MG63 (cell line): ENCODE results near the gene ATP2A3. TPM values are rescaled to one million over a fixed set of nuclear protein-coding genes. Genes with fewer than 3 reads are reported as not detected.

ENCODE experiments used
- DNase-seq: peaks from one replicate; pipeline ENCODE4 v3.0.0-alpha.2; 2020
- H3K27me3 ChIP-seq: fragments of 250-450 bp; sonication (Bioruptor Pico); 2 replicates; pipeline ENCODE4 v1.5.1; 2020; ENCODE audit warnings: mild to moderate bottlenecking, moderate library complexity
- H3K36me3 ChIP-seq: fragments of 250-450 bp; sonication (Bioruptor Pico); 2 replicates; pipeline ENCODE4 v1.5.1; 2020; ENCODE audit warnings: mild to moderate bottlenecking, moderate library complexity
- H3K4me3 ChIP-seq: fragments of 250-450 bp; sonication (Bioruptor Pico); 2 replicates; pipeline ENCODE4 v1.5.1; 2020; ENCODE audit warnings: mild to moderate bottlenecking, moderate library complexity
- H3K9me3 ChIP-seq: fragments of 250-450 bp; sonication (Bioruptor Pico); 2 replicates; pipeline ENCODE4 v1.5.1; 2020; ENCODE audit warnings: mild to moderate bottlenecking, moderate library complexity
- total RNA-seq: library from RNA; depleted of rRNA; stranded (reverse); fragments of >200 nt; shearing (Covaris generic); gene quantifications from 2 replicates; pipeline ENCODE4 v1.2.3, GENCODE V29; 2014; ENCODE audit warnings: low replicate concordance

Gene ATP2A3
- total RNA-seq, 1 experiment from 2014 or later, result 1.2 TPM

DNA sequence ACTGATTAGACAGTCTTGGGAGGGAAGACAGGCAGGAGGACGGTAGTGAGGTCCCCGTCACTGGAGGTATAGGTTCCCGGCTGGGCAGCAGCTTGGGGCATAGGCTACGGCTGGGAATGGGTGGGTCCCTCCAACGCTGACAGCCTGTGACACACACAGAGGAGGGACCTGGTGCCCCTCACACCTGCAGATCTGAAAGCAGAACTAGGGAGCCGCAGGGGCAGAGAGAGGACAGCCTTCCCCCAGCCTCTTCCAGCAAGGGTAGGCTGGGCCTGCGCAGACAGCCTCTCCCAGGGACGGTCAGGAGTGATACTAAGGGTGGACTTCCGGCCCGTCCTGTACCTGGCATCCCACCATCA lies 49.9 kb downstream of the ATP2A3 start:
- no peak overlapping the region for H3K4me3 ChIP-seq
- no peaks in the 10 kb centered on the region for H3K9me3 ChIP-seq
- DNase-seq, result no peak
- no peaks in the 10 kb centered on the region for H3K27me3 ChIP-seq
- no peaks in the 10 kb centered on the region for H3K36me3 ChIP-seq

DNA sequence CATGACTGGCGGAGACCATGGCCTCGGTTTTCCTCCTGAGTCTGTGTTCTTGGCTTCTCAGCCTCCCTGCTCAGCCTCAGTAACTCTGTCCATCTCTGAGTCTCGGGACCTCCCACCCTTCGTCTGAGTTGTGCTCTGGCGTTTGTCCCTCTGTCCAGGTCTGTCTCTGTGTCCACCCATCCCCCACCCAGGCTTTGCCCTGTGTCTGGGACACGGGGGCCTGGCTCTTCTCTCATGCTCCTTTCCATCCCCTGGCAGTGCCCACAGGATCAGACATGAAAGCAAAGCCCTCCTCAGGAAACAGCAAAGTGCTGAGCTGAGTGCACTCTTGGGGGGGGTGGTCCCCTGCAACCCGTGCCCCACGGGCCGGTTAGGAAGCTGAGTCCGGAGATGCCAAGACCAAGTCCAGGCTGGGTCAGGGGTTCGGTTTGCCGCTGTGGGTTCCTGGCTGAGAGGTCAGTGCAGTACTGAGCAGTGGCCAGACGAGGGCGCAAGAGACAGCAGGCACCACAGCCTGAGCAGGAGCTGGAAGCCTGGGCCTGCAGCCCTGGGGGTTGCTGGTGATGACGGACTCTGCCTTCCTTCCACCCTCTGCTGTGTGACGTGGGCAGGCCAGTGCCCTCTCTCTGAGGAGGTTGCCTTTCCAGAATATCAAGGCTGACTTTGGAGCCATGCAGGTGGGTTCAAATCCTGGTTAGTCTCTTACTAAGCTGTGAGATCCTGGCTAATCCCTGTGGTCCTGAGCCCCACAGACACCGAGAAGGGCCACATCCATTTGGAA lies 50.5 kb downstream of the ATP2A3 start:
- peak; percentile 62 for DNase-seq
- Histone ChIP-seq H3K4me3 (no peak overlapping the region), H3K9me3 (no peaks in the 10 kb centered on the region), H3K27me3 (no peaks in the 10 kb centered on the region), H3K36me3 (no peaks in the 10 kb centered on the region)

DNA sequence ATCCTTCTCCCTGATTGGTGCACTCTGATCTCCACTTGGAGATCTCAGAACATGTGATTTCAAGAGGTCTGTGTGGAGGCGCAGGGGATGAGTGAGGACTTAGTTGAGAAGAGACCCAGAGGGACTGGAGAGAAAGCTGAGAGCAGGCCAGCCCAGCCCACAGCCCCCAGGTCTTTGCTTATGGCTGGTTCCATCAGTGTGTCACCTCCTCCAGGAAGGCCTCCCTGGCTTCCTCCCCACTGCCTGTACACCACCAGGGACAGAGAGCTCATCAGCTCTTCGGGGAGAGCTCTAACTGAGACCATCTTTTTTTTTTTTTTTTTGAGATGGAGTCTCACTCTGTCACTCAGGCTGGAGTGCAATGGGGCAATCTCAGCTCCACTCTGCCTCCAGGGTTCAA lies 51.4 kb downstream of the ATP2A3 start:
- Histone ChIP-seq H3K36me3 (no peaks in the 10 kb centered on the region), H3K9me3 (no peaks in the 10 kb centered on the region), H3K4me3 (no peak overlapping the region), H3K27me3 (no peaks in the 10 kb centered on the region)
- DNase-seq, result no peak

DNA sequence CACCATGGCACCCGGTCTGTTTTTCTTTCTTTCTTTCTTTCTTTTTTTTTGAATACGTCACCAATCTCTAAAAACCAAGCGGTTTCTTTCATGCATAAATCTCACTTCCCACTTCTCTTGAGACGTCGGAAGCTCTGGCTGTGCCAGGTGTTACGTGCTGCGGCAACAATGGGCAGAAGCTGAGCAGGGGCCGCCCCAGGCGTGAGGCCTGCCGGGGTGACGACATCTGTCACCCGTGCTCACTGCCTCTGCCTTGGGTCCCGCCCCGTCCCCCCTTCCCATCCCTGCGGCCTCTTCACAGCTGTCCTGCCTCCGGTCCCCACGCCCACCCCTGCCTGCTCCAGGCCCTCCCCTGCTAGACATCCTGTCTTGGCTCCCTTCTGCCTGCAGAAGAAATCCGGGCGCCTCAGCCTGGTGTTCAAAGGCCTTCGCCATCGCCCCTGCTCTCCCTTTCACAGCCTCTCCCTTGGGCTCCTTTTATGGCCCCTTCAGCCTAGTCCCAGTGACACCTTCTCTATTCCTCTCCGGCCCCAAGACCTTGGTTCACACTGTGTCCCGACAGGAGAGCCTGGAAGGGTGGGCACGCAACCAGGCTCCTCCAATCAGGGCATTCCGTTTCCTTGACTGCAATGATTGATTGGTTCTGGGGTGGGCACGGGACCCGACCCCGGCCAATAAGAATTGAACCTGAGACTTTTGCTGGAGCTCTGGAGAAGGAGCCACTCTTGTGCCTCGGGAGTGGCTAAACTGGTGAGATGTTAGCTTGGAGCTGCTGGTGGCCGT lies 52.8 kb downstream of the ATP2A3 start:
- DNase-seq, result no peak
- no peaks in the 10 kb centered on the region for H3K9me3 ChIP-seq
- no peaks in the 10 kb centered on the region for H3K27me3 ChIP-seq
- H3K36me3 ChIP-seq, result no peaks in the 10 kb centered on the region
- H3K4me3 ChIP-seq, result no peak overlapping the region

DNA sequence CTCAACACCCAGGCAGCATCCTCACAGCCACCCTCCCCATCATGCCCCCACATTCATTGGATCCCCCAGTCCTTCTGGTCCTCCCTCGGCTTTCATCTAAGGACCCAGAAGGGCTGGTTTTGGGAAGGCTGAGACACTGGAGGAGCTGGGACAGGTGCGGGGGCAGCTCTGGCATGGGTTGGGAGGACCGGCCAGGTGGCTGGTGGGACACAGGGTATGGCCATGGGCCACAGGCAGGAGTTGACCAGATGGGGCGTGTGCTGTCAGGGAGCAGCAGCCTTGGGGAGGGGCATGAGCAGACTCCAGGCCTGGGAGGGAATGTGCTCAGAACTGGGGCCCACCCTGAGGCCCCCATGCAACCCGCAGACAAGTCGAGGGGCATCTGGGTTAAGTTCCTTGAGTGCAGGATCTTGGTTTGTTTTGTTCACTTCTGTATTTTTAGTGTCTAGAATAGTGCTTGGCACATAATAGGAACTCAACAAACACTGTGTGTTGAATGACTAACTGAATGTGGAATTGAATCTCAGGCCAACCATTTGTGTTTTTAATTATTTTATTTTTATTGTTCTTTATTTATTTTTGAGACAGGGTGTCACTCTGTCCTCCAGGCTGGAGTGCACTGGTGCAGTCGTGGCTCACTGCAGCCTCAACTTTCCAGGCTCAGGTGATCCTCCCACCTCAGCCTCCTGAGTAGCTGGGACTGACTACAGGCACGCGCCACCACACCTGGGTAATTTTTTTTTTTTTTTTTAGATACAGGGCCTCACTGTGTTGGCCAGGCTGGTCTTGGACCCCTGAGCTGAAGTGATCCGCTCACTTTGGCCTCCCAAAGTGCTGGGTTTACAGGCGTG lies 53.6 kb downstream of the ATP2A3 start:
- no peak for DNase-seq
- Histone ChIP-seq H3K27me3 (no peaks in the 10 kb centered on the region), H3K9me3 (no peaks in the 10 kb centered on the region), H3K36me3 (no peaks in the 10 kb centered on the region), H3K4me3 (no peak overlapping the region)

DNA sequence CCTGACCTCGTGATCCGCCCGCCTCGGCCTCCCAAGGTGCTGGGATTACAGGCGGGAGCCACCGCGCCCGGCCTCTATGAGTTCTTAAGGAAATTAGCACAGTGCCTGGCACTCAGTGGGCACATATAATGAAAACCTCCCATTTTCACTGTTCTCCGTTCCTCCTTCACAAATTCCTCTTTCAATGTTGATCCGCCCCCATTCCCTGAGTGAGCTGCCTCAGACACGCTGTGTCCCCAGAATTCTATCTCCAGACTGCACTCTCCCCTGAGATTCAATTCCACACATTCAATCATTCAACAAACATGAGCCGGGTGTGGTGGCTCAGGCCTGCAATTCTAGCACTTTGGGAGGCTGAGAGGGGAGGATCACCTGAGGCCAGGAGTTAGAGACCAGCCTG lies 55.0 kb downstream of the ATP2A3 start:
- Histone ChIP-seq H3K4me3 (no peak overlapping the region), H3K36me3 (no peaks in the 10 kb centered on the region), H3K9me3 (no peaks in the 10 kb centered on the region), H3K27me3 (no peaks in the 10 kb centered on the region)
- no peak for DNase-seq

DNA sequence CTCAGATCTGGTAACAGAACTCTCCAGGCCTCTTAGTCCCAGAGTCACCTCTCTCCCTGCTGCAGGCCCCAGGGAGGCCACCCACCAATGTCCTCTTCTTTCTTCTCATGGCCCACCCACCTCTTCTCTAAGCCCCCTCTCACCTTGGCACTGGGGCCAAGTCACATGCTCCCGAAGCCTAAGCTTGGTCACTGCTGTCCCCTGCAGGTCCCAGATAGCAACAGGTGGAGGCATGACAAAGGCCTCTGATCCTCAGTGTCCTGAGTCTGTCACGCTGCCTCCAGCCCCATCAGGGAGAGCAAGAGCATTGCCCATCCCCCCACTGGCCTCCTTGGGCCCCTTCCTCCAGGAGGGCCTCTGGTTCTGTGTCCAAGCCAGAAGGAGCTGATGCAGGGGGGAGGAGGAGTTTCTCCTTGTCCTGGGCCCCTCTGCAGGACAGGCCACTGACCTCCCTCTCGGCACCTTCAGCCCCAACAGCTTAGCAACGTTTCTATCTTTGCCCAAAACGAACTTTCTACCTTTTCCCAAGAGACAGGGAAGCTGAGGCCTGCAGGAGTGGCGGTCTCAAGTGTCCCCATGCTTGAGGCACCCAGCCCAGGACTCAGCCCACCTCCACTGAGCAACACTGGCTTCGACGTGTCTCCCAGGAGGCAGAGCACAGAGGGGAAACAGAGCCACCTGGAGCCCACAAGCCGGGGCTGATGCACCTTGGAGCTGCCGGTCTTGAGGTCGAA lies 56.6 kb downstream of the ATP2A3 start:
- no peaks in the 10 kb centered on the region for H3K36me3 ChIP-seq
- no peak overlapping the region for H3K4me3 ChIP-seq
- no peaks in the 10 kb centered on the region for H3K9me3 ChIP-seq
- no peaks in the 10 kb centered on the region for H3K27me3 ChIP-seq
- no peak for DNase-seq

DNA sequence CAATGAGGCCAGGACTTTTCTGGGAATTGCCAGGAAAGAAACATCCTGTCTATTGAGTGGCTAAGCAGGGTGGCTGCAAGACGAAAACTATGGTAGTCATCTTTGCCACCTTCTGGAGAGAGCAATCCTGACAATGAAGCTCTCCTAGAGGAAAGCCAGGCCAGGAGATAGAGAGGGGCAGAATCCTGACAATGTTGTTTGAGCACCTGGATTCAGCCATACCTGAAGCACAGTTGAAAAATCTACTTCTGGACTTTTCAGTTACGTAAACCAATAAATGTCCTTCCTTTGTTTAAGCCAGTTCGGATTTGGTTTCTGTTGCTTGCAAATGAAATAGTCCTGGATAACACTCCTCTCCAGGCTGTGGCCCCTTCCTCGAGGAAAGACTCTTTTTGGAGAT lies 57.4 kb downstream of the ATP2A3 start:
- no peaks in the 10 kb centered on the region for H3K9me3 ChIP-seq
- no peak for DNase-seq
- H3K36me3 ChIP-seq, result no peaks in the 10 kb centered on the region
- H3K4me3 ChIP-seq, result no peak overlapping the region
- H3K27me3 ChIP-seq, result no peaks in the 10 kb centered on the region

DNA sequence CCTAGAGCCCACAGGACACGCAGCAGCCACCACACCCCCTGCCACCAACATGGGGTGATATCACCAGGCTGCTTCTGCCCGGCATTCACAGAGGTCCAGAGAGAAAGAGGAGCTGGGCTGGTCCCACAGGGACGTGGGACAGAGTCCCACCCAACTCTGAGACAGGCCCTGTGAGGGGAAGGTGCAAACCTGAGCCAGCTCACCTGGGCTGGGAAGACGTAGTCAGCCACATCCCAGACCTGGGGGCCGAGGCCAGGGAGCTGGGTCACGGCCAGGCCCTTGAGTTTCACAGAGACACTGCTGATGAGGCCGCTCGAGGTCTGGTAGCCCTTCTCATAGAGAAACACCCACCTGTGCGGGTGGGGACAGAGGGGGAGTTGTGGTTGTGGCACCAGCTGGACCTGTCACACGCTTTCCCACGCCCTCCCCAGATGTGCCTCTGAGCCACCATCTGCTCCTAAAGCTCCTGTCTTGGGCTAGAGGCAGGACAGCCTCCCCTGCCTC lies 59.2 kb downstream of the ATP2A3 start:
- no peak for DNase-seq
- H3K36me3 ChIP-seq, result no peaks in the 10 kb centered on the region
- H3K27me3 ChIP-seq, result no peaks in the 10 kb centered on the region
- H3K9me3 ChIP-seq, result no peaks in the 10 kb centered on the region
- no peak overlapping the region for H3K4me3 ChIP-seq

DNA sequence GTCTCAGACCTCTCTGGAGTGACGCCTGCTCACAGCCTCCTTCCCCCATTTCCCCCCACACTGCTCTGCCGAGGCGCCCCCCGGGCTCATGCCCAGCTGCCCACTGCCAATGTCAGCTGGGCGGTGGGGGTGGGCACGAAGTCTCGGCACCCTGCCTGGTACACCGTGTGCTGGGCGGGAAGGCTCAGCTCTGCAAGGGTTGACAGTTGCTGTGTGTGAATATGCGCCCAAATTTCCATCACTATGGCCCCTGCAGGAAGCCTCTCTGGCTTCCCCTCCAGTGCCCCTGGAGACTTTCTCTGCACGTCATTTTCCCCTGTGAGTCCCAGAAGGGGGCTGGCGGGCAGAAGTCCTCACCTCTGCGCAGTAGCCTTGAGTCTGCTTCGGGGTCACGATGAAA lies 59.7 kb downstream of the ATP2A3 start:
- no peak overlapping the region for H3K4me3 ChIP-seq
- H3K36me3 ChIP-seq, result no peaks in the 10 kb centered on the region
- no peak for DNase-seq
- H3K9me3 ChIP-seq, result no peaks in the 10 kb centered on the region
- no peaks in the 10 kb centered on the region for H3K27me3 ChIP-seq

DNA sequence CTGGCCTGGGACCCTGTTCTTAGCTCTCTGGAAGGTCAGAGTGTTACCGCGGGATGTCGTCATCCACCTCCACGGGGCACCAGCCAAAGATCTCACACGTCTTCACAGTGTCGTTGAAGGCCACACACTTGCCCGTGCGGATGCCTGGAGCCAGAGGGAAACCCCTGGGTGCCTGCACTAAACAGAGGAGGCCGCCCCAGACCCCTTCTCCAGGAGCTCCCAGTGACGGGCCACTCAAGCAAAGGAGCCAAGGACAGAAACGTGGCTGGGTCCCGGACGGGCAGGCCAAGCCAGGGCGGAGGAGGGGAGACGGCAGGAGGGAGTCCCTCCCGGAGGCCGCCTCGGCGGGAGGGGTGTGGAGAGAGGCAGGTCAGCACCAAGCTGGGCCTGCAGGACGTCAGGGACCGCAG lies 60.4 kb downstream of the ATP2A3 start:
- Histone ChIP-seq H3K36me3 (no peaks in the 10 kb centered on the region), H3K9me3 (no peaks in the 10 kb centered on the region), H3K4me3 (no peak overlapping the region), H3K27me3 (no peaks in the 10 kb centered on the region)
- no peak for DNase-seq

DNA sequence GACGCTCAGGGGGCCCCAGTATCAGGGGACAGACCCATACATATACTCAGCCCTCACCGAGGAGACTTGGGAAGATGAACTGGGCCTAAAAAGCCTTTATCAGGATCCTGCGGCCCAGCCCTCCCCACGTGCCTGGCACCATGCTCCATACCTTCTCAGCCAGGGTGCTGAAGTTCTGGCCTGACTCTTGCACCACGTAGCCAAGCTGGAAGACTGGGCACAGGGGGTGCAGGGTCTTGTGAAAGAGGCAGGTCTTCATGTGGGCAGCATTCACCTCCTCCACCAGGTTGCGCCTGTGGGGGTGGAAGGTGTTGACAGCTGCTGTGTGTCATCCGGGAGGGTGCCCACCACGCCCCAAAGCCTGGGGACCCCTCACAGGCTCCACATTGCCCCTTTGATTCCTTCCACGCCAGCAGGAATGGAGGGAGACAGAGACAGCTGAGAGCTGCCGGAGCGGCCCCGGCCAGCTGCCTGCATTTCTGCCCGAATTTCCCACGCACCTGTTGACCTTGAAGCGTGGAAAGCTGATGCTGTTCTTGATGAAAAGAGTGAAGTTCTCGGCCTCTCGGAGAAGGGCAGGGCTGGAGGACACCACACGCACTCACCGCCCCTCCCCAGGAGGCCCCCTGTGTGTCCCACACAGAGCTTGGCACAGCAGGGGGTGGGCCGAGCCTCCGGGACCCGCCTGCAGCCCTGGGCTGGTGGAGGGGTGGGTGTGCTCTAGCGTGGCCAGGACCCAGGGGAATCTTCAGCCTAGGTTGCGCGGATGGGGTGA lies 61.0 kb downstream of the ATP2A3 start:
- Histone ChIP-seq H3K27me3 (no peaks in the 10 kb centered on the region), H3K4me3 (no peak overlapping the region), H3K9me3 (no peaks in the 10 kb centered on the region), H3K36me3 (no peaks in the 10 kb centered on the region)
- no peak for DNase-seq

DNA sequence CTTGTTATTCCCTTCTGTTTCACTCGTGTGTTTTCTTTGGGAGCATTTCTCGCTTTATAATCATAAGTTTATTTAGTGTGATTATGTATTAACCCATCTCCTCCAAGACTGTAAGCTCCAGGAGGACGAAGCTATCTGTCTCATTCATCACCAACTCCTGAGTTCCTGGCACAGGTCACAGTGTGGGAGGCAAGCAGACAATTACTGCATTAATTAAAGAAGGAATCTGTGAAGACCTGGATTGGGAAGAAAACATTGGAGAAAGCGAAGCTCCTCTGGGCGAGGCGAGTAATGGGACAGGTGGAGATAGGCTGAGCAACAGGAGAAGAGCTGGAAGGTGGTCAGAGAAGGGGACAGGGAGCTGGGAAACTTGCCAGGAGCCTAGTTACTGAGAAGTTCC lies 63.6 kb downstream of the ATP2A3 start:
- no peak overlapping the region for H3K4me3 ChIP-seq
- no peak for DNase-seq

DNA sequence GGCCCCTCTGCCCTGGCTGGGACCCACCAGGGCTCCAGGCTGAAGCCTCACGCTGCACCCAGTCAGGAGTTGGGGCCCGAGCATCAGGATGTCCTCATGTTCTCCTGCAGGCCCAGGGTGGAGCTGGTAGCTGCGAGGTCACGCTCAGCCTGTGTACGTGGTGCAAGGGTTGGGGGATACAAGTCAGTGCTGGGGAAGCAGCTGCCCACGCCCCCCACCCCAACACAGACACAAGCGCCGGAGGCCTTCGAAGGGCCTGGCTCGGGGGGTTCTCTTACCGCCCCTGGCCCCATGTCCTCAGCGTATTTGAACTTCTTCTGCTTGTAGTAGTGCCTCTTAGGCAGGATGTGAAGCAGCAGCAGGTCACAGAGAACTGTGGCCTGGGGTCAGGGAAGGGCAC lies 66.5 kb downstream of the ATP2A3 start:
- no peaks in the 10 kb centered on the region for H3K27me3 ChIP-seq
- no peak for DNase-seq
- no peaks in the 10 kb centered on the region for H3K9me3 ChIP-seq
- no peak overlapping the region for H3K4me3 ChIP-seq
- H3K36me3 ChIP-seq, result no peaks in the 10 kb centered on the region

More for the DNA sequence above, 63.6 kb downstream of the ATP2A3 start:
- no peaks in the 10 kb centered on the region for H3K27me3 ChIP-seq
- H3K9me3 ChIP-seq, result no peaks in the 10 kb centered on the region
- H3K36me3 ChIP-seq, result no peaks in the 10 kb centered on the region

DNA sequence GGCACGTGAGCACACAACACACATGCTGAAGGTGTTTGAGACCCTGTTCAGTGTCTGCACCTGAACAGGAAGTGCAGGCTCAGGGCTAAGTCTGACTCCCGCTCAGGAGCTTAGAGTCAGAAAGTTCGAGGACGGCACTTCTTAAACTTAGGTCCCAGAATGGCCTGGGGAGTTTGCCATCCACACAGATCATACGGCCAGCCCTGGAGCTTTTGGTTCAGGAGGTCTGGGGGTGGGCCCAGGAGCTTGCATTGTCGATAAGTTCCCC lies 67.3 kb downstream of the ATP2A3 start:
- no peaks in the 10 kb centered on the region for H3K27me3 ChIP-seq
- H3K4me3 ChIP-seq, result no peak overlapping the region
- DNase-seq, result no peak
- H3K9me3 ChIP-seq, result no peaks in the 10 kb centered on the region
- no peaks in the 10 kb centered on the region for H3K36me3 ChIP-seq
